AG04450 (cell line): ENCODE results near the gene SH3TC1. TPM values are rescaled to one million over a fixed set of nuclear protein-coding genes. Genes with fewer than 3 reads are reported as not detected.

Experiments
- CTCF ChIA-PET: fragments of 300-600, 350-600 bp; formaldehyde crosslinking; extraction: SDS; loops from one replicate; lab custom pipeline; 2022; ENCODE audit warnings: antibody characterized with exemption, inconsistent platforms; lab: Charles Lee
- POLR2A ChIA-PET: fragments of 350-600 bp; formaldehyde crosslinking; extraction: SDS; loops from one replicate; lab custom pipeline; 2021; ENCODE audit warnings: antibody characterized with exemption, inconsistent platforms; lab: Yijun Ruan, JAX
- DNase-seq: peaks from one replicate; pipeline ENCODE4 v3.0.0-alpha.2; 2011; ENCODE audit warnings: low read depth, low spot score
- H3K27ac ChIP-seq: one replicate; pipeline ENCODE4 v1.5.1; 2012; ENCODE audit warnings: low read depth, low read length, control low read depth
- H3K27me3 ChIP-seq: one replicate; pipeline ENCODE4 v1.6.0; 2012; ENCODE audit warnings: low read length; ENCODE audit not compliant: control insufficient read depth, insufficient read depth
- H3K4me3 ChIP-seq: 2 replicates; pipeline ENCODE4 v1.5.1; 2011; ENCODE audit warnings: mild to moderate bottlenecking, low read depth, low read length, control low read depth
- H3K9me3 ChIP-seq: 2 replicates; pipeline ENCODE4 v1.5.1; 2012; ENCODE audit warnings: low read length; ENCODE audit not compliant: control insufficient read depth, insufficient read depth
- CTCF ChIP-seq: IDR thresholded peaks from 2 replicates; pipeline ENCODE4 v1.5.1; 2011; ENCODE audit warnings: low read depth, low read length, control low read depth, inconsistent platforms
- polyA plus RNA-seq: library from polyadenylated mRNA; depleted of rRNA; stranded (reverse); fragments of >200 nt; gene quantifications from 2 replicates; pipeline ENCODE4 v1.2.3, GENCODE V29; 2011

Gene SH3TC1
- polyA plus RNA-seq, 1 experiment, result 0.98 TPM

GRCh38 chr4:8250227-8250626 is 51.1 kb downstream of the SH3TC1 start:
- peaks cover 7% of the 10 kb centered on the region for H3K27me3 ChIP-seq
- TF ChIP-seq CTCF, result no peak
- DNase-seq, result no peak
- POLR2A ChIA-PET, result interaction anchor here (0.7 kb wide), 1 partner anchor 24 kb away, joined by 3 read pairs; no protein-coding TSS in a partner anchor
- no peak overlapping the region for H3K27ac ChIP-seq
- CTCF ChIA-PET, result interaction anchor here (1.2 to 1.5 kb wide), 3 partner anchors 8 to 153 kb away, joined by 4 to 9 read pairs (median 5); no protein-coding TSS in a partner anchor
- H3K4me3 ChIP-seq, result no peak overlapping the region
- peaks cover 11% of the 10 kb centered on the region; the same call in 1 of the 2 replicates for H3K9me3 ChIP-seq

GRCh38 chr4:8250637-8251036 is 51.5 kb downstream of the SH3TC1 start:
- Histone ChIP-seq H3K9me3 (peaks cover 8% of the 10 kb centered on the region; the same call in 1 of the 2 replicates), H3K27me3 (peaks cover 5% of the 10 kb centered on the region), H3K4me3 (no peak overlapping the region), H3K27ac (no peak overlapping the region)
- DNase-seq, result no peak
- CTCF ChIA-PET, result interaction anchor here (1.2 to 1.5 kb wide), 3 partner anchors 9 to 152 kb away, joined by 4 to 9 read pairs (median 5); no protein-coding TSS in a partner anchor
- POLR2A ChIA-PET, result interaction anchor here (0.7 kb wide), 1 partner anchor 24 kb away, joined by 3 read pairs; no protein-coding TSS in a partner anchor
- TF ChIP-seq CTCF, result no peak

- no peak overlapping the region for H3K27ac ChIP-seq
- H3K27me3 ChIP-seq, result peaks cover 3% of the 10 kb centered on the region
- no peak for DNase-seq
- peaks cover 3% of the 10 kb centered on the region; the same call in 1 of the 2 replicates for H3K9me3 ChIP-seq
- ChIA-PET CTCF (interaction anchor here (0.6 to 1.5 kb wide), 4 partner anchors 9 to 161 kb away, joined by 4 to 9 read pairs (median 6); no protein-coding TSS in a partner anchor), POLR2A (interaction anchor here (0.7 kb wide), 1 partner anchor 23 kb away, joined by 3 read pairs; no protein-coding TSS in a partner anchor)
- TF ChIP-seq CTCF, result no peak
- no peak overlapping the region for H3K4me3 ChIP-seq
Measured at GRCh38 chr4:8251110-8251883, 52.2 kb downstream of the SH3TC1 start.

GRCh38 chr4:8252301-8253173 is 53.4 kb downstream of the SH3TC1 start:
- H3K27me3 ChIP-seq, result peaks cover 3% of the 10 kb centered on the region
- no peak overlapping the region for H3K4me3 ChIP-seq
- TF ChIP-seq CTCF, result no peak
- POLR2A ChIA-PET, result no interaction called here
- H3K27ac ChIP-seq, result no peak overlapping the region
- DNase-seq, result no peak
- CTCF ChIA-PET, result interaction anchor here (0.6 to 1.3 kb wide), 2 partner anchors 10 to 76 kb away, joined by 3 to 4 read pairs; no protein-coding TSS in a partner anchor
- peaks cover 3% of the 10 kb centered on the region; the same call in 1 of the 2 replicates for H3K9me3 ChIP-seq
